ENCODE data around the gene BAD.

DNA sequence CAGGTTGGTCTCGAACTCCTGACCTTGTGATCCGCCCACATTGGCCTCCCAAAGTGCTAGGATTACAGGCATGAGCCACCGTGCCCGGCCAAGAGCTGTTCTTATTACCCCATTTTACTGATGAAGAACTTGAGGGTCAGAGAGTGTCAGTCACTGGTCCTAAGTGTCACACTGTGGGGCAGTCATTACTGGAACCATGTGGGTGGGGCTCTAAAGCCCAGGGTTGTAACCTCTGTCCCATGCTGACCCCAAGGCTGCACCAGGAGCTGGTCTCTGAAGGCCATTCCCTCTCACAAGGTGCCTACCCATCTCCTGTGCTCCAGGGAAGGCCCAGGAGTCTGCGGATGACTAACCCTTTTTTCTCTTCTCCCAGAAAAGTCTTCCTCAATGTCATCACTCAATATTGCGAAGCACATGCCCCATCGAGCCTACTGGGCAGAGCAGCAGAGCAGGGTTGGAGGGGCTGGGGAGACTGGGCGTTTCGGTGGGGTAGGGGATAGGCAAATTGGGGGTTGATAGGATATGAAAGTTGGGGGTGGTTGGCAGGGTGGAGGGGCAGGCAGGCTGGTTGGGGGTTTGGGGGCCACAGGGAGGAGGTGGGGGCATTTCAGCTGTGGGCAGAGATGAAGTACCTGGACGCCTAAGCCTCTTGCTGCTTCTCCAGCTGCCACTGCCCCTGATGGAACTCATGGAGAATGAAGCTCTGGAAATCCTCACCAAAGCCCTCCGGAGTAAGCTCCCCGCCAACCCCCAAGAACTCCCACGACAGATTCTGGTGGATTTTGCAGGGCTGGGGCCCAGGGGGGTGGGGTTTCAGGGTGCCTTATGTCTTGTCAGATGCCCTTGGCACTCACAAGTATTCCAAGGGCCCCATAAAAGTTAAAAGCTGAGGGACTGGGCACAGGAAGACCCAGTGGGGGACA, 18.9 kb upstream of the BAD start:
- TF ChIP-seq, protein P1, sequence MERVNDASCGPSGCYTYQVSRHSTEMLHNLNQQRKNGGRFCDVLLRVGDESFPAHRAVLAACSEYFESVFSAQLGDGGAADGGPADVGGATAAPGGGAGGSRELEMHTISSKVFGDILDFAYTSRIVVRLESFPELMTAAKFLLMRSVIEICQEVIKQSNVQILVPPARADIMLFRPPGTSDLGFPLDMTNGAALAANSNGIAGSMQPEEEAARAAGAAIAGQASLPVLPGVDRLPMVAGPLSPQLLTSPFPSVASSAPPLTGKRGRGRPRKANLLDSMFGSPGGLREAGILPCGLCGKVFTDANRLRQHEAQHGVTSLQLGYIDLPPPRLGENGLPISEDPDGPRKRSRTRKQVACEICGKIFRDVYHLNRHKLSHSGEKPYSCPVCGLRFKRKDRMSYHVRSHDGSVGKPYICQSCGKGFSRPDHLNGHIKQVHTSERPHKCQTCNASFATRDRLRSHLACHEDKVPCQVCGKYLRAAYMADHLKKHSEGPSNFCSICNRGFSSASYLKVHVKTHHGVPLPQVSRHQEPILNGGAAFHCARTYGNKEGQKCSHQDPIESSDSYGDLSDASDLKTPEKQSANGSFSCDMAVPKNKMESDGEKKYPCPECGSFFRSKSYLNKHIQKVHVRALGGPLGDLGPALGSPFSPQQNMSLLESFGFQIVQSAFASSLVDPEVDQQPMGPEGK (CRISPR knock-in tag; IDR thresholded peaks at IDR 0.05; ENCODE audit: borderline replicate concordance), result no peak
- TF ChIP-seq ZFP30 (CRISPR knock-in tag; IDR thresholded peaks at IDR 0.05) (no peak), CSDC2 (CRISPR knock-in tag; IDR thresholded peaks at IDR 0.05) (no peak), RARB (CRISPR knock-in tag; IDR thresholded peaks at IDR 0.05) (no peak)
